ENCODE results near the gene COL27A1.

GRCh38 chr9:114256827-114257328 lies 101.5 kb downstream of the COL27A1 start:
- TF ChIP-seq CTCF (IDR thresholded peaks at IDR 0.05; ENCODE audit: poor library complexity) (no peak), EZH2phosphoT487 (IDR thresholded peaks at IDR 0.05; ENCODE audit: low read depth, severe bottlenecking, unreplicated experiment) (no peak), EZH2 (IDR thresholded peaks at IDR 0.05; ENCODE audit: borderline replicate concordance) (no peak)
